ENCODE data around the gene MAMDC2.

Gene MAMDC2

DNA sequence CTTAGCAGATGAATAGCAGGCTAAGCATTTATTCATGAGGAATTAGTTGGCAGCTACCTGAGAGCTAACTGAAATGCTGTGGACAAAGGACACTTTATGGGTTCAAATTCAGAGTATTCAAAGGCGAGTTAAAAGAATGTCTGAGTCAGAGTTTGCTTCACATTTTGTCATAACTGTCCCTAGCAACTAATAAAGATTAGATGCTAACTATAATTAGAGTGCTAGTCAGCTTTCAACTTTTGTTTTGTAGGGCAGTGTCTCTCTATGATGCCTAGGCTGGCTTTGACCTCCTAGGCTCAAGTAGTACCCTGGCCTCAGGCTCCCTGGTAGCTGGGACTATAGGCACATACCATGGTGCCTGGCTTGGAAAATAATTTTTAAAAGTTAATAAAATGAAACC, 219.8 kb downstream of the MAMDC2 start:
- peaks cover 24% of the 10 kb centered on the region; the same call in 1 of the 2 replicates for H3K36me3 ChIP-seq (ENCODE audit: insufficient read depth, low read length)
- H3F3A ChIP-seq (ENCODE audit: low read depth): no peaks in the 10 kb centered on the region
- peaks cover 66% of the 10 kb centered on the region for H3K4me1 ChIP-seq (ENCODE audit: insufficient read depth, low read length, poor library complexity, severe bottlenecking)
- H3K79me2 ChIP-seq (ENCODE audit: insufficient read depth, low read length): peaks cover 84% of the 10 kb centered on the region
- no peaks in the 10 kb centered on the region for H3K27me3 ChIP-seq (ENCODE audit: insufficient read depth, low read length, poor library complexity, severe bottlenecking)
- H3K4me3 ChIP-seq (ENCODE audit: low read length, poor library complexity, severe bottlenecking): peak overlapping the region; percentile 79
- no peak overlapping the region for H2AFZ ChIP-seq (ENCODE audit: low read length)
- no peaks in the 10 kb centered on the region for H3K9me3 ChIP-seq (ENCODE audit: insufficient read depth, low read depth, low read length)
- peaks cover 82% of the 10 kb centered on the region for H4K20me1 ChIP-seq (ENCODE audit: insufficient read depth, low read length, poor library complexity, severe bottlenecking)
- peak overlapping the region; percentile 90 for H3K9ac ChIP-seq (ENCODE audit: low read depth, low read length, poor library complexity, severe bottlenecking)
- H3K9me2 ChIP-seq (replicated peaks; ENCODE audit: low read depth, low read length): no peaks in the 10 kb centered on the region
- TF ChIP-seq, protein P1, sequence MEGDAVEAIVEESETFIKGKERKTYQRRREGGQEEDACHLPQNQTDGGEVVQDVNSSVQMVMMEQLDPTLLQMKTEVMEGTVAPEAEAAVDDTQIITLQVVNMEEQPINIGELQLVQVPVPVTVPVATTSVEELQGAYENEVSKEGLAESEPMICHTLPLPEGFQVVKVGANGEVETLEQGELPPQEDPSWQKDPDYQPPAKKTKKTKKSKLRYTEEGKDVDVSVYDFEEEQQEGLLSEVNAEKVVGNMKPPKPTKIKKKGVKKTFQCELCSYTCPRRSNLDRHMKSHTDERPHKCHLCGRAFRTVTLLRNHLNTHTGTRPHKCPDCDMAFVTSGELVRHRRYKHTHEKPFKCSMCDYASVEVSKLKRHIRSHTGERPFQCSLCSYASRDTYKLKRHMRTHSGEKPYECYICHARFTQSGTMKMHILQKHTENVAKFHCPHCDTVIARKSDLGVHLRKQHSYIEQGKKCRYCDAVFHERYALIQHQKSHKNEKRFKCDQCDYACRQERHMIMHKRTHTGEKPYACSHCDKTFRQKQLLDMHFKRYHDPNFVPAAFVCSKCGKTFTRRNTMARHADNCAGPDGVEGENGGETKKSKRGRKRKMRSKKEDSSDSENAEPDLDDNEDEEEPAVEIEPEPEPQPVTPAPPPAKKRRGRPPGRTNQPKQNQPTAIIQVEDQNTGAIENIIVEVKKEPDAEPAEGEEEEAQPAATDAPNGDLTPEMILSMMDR (conservative IDR thresholded peaks at IDR 0.05; ENCODE audit: low read length): no peak
- TF ChIP-seq EZH2phosphoT487 (IDR thresholded peaks at IDR 0.05; ENCODE audit: borderline replicate concordance): no peak
- peak overlapping the region; percentile 96 for H3K4me2 ChIP-seq (ENCODE audit: low read depth, low read length, poor library complexity, severe bottlenecking)
